Transverse colon (tissue), 3 donors: ENCODE data around the gene ANK3.

ENCODE experiments used
- EP300 ChIP-seq: sonication (generic); formaldehyde crosslinking; IDR thresholded peaks from one replicate; pipeline ENCODE4 v1.6.1; 2017; ENCODE audit warnings: antibody characterized with exemption, low read depth
- POLR2A ChIP-seq: fragments of 450-650 bp; IDR thresholded peaks from one replicate; pipeline ENCODE4 v1.6.1; 2016; ENCODE audit warnings: antibody characterized with exemption, mild to moderate bottlenecking, moderate library complexity
- TF ChIP-seq, protein P1 (sequence below), 5 experiments: fragments of 200-600 bp in 3 of 5; fragments of 450-650 bp in 2 of 5; sonication (generic) in 3 of 5; IDR thresholded peaks; 1 replicate in 2 of 5; 2 replicates in 3 of 5; pipeline ENCODE4 v1.5.1; 2016 to 2017; ENCODE audit warnings: antibody characterized with exemption in 5 of 5, inconsistent platforms in 3 of 5, mild to moderate bottlenecking in 2 of 5, moderate library complexity in 1 of 5

DNA sequence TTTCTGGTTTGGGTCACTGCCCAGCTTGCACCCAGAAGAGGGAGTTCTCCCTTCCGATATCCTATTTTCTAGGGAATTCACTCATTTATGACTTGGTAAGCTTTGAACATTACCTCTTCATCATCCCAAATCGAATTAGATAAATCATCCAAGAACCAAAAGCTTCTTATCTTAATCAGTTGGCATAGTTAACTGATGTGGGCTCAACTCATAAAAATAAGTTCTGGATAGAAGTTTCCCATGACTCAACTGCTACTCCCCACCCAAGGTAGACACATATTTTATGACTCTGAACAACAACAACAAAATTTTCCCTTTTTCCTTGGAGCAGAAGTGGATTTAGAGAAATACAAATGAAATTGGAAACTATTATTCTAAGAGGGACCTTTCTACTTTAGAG, 380.4 kb downstream of the ANK3 start:
- no peak for TF ChIP-seq EP300
- TF ChIP-seq, protein P1, sequence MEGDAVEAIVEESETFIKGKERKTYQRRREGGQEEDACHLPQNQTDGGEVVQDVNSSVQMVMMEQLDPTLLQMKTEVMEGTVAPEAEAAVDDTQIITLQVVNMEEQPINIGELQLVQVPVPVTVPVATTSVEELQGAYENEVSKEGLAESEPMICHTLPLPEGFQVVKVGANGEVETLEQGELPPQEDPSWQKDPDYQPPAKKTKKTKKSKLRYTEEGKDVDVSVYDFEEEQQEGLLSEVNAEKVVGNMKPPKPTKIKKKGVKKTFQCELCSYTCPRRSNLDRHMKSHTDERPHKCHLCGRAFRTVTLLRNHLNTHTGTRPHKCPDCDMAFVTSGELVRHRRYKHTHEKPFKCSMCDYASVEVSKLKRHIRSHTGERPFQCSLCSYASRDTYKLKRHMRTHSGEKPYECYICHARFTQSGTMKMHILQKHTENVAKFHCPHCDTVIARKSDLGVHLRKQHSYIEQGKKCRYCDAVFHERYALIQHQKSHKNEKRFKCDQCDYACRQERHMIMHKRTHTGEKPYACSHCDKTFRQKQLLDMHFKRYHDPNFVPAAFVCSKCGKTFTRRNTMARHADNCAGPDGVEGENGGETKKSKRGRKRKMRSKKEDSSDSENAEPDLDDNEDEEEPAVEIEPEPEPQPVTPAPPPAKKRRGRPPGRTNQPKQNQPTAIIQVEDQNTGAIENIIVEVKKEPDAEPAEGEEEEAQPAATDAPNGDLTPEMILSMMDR (IDR thresholded peaks at IDR 0.05): no peak
- no peak for TF ChIP-seq POLR2A
